SH-SY5Y (cell line): ENCODE results near the gene LRRC17.

Experiments
- GATA2 ChIP-seq: IDR thresholded peaks from 2 replicates; pipeline ENCODE4 v1.6.1; 2011; ENCODE audit warnings: mild to moderate bottlenecking, low read depth, low read length
- GATA3 ChIP-seq: IDR thresholded peaks from 2 replicates; pipeline ENCODE4 v1.6.1; 2011; ENCODE audit warnings: low read depth, mild to moderate bottlenecking, low read length, moderate library complexity

DNA sequence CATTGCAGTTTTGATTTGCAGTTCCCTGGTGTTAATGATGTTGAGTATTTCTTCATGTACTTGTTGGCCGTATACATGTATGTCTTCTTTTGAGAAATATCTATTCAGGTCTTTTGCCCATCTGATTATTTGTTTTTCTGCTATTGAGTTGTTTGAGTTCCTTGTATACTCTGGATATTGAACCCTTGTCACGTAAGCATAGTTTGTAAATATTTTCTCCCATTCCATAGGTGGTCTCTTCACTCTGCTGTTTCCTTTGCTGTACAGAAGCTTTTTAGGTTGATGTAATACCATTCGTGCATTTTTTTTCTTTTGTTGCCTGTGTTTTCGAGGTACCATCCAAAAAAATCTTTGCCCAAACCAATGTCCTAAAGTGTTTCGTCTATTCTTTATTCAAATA lies 43.6 kb upstream of the LRRC17 start:
- TF ChIP-seq GATA2 (no peak), GATA3 (no peak)
